Right lobe of liver (tissue), 6 donors: Measurements from ENCODE around the gene NFATC1. TPM values are rescaled to one million over a fixed set of nuclear protein-coding genes. Genes with fewer than 3 reads are reported as not detected.

ENCODE experiments used
- ATAC-seq, 4 donors: fragments of 200-7000 bp; cut with Tn5 transposase; one replicate each; pipeline ENCODE4 v1.9.1; 2020; ENCODE audit warnings: mild to moderate bottlenecking in 4 of 4, moderate library complexity in 4 of 4
- DNase-seq, 3 donors: peaks; one replicate each; pipeline ENCODE4 v3.0.0-alpha.2; 2020
- H3K27ac ChIP-seq, 3 donors: fragments of 200-600 bp; one replicate each; pipeline ENCODE4 v1.8.0; 2022
- H3K27me3 ChIP-seq, 2 donors: fragments of 200-600 bp; one replicate each; pipeline ENCODE4 v1.8.0; 2022
- H3K36me3 ChIP-seq, 4 donors: fragments of 200-600 bp; sonication (generic) in 1 of 4; one replicate each; pipeline versions ENCODE4 v1.5.1 to v1.8.0; 2017 to 2022; ENCODE audit warnings: control low read depth in 1 of 4
- H3K4me1 ChIP-seq, 4 donors: fragments of 200-600 bp; sonication (generic) in 1 of 4; one replicate each; pipeline versions ENCODE4 v1.5.1 to v1.8.0; 2017 to 2022; ENCODE audit warnings: control low read depth in 1 of 4
- H3K4me3 ChIP-seq, 3 donors: fragments of 200-600 bp; one replicate each; pipeline ENCODE4 v1.8.0; 2022
- H3K9me3 ChIP-seq, 4 donors: fragments of 200-600 bp; sonication (generic) in 1 of 4; one replicate each; pipeline versions ENCODE4 v1.5.1 to v1.8.0; 2017 to 2022; ENCODE audit warnings: control low read depth in 1 of 4
- CTCF ChIP-seq, 4 donors: fragments of 200-600 bp in 3 of 4; fragments of 450-650 bp in 1 of 4; IDR thresholded peaks; one replicate each; pipeline versions ENCODE4 v1.5.1 to v1.8.0; 2016 to 2022; ENCODE audit warnings: antibody characterized with exemption in 4 of 4, mild to moderate bottlenecking in 2 of 4
- POLR2A ChIP-seq: fragments of 450-650 bp; IDR thresholded peaks from one replicate; pipeline ENCODE4 v1.6.1; 2017; ENCODE audit warnings: antibody characterized with exemption, mild to moderate bottlenecking
- WGBS: methylation state at CpG from one replicate; pipeline ENCODE4 v1.1.6; 2018; ENCODE audit warnings: low coverage, low lambda C conversion rate; ENCODE audit not compliant: insufficient coverage; ENCODE audit errors: missing lambda C conversion rate; 5-methylcytosine and 5-hydroxymethylcytosine counted together
- intact Hi-C, 2 donors: fragments of 100-400 bp; cut with DNase I; formaldehyde crosslinking; loops; one replicate each; pipeline versions ENCODE4 v1.11.2 to v1.14.1; 2022
- total RNA-seq, 6 experiments: library from RNA; depleted of rRNA in 2 of 6; stranded (reverse); fragments of >200 nt in 2 of 6; fragmentation: NEBNext Ultra II Directional in 3 of 6; extraction: Animal tissue kit (Norgen Biotek cat#: 25700) in 3 of 6; gene quantifications; one replicate each; pipeline versions ENCODE4 v1.1.0 to v1.2.4, GENCODE V29; 2016 to 2023
- donor health status: DM: no; HTN: yes; CAD: no.
- donor health status: DM: no; HTN: no; CAD: no.
- donor health status: DM: no; HTN: no; CAD: no.
- donor health status: DM: no; HTN: yes; CAD: no.
- donor health status: DM: no; HTN: yes; CAD: no.

Gene NFATC1
- total RNA-seq, 6 experiments from 2014 or later, result 1.00 to 4.3 (median 2.9) TPM

GRCh38 chr18:79472176-79472575 is 76.4 kb downstream of the NFATC1 start:
- 93% methylated on average over 2 of the region's 10 CpGs for WGBS
- DNase-seq (no peak), ATAC-seq (no peak)
- no peaks in the 10 kb centered on the region for H3K4me1 ChIP-seq
- no peaks in the 10 kb centered on the region for H3K9me3 ChIP-seq
- H3K27me3 ChIP-seq, result no peaks in the 10 kb centered on the region
- H3K27ac ChIP-seq, result no peak overlapping the region
- no peaks in the 10 kb centered on the region for H3K36me3 ChIP-seq
- no peak overlapping the region for H3K4me3 ChIP-seq
- no peak for TF ChIP-seq POLR2A
- TF ChIP-seq CTCF (IDR thresholded peaks at IDR 0.05), result no peak
- intact Hi-C loops, result no loop called here

- Histone ChIP-seq H3K4me3 (no peak overlapping the region), H3K27me3 (no peaks in the 10 kb centered on the region), H3K27ac (no peak overlapping the region), H3K4me1 (no peaks in the 10 kb centered on the region), H3K9me3 (no peaks in the 10 kb centered on the region), H3K36me3 (no peaks in the 10 kb centered on the region)
- no peak for TF ChIP-seq POLR2A
- TF ChIP-seq CTCF (IDR thresholded peaks at IDR 0.05), result no peak
- ATAC-seq (no peak), DNase-seq (no peak)
- WGBS, result 100% methylated on average over 7 of the region's 13 CpGs
- intact Hi-C loops, result no loop called here
Observed at GRCh38 chr18:79472946-79473345, 77.2 kb downstream of the NFATC1 start.

DNA sequence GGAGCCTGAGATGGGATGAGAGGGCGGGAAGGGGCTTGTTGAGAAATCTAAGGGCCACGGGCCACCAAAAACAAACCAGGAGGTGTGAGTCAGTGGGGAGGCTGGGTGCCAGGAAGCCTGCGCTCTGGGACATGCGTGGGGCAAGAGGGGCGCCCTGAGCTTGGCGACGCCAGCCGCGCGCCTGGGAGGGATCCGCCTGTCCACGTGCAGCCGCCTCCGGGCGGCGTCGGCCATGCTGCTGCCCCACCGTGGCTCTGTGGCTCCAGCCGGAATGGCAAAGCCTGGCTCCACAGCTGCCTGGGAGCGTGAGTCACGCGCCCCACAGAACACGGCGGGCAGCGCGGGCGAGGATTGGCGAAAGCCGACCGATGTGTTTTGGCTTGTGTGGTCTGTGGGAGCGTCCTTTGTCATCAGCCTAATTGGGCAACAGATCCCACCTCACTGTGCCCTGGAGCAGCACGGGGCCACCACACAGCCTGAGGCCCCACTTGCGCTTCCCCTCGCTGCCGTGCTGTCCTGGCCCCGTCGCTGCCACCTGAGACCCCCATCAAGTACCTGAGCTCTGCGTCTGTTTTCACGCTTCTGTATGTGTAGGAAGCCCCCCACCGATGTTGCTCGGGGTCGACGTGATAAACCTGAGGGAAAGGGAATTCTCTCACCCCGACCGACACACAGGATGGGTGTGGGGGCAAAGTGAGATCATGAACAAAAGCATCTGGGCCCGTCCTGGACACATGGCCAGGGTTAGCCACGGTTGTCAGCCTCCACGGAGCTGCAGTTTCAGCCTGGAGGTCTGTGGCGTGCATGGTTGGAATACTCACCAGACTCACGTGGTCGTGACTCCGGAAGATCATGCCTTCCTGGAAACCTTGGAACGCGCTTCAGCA is 80.5 kb downstream of the NFATC1 start:
- peak in 2 of 3 donors; percentile 10 to 35 for DNase-seq
- no peak for TF ChIP-seq POLR2A
- TF ChIP-seq CTCF (IDR thresholded peaks at IDR 0.05), result no peak
- no peaks in the 10 kb centered on the region for H3K9me3 ChIP-seq

DNA sequence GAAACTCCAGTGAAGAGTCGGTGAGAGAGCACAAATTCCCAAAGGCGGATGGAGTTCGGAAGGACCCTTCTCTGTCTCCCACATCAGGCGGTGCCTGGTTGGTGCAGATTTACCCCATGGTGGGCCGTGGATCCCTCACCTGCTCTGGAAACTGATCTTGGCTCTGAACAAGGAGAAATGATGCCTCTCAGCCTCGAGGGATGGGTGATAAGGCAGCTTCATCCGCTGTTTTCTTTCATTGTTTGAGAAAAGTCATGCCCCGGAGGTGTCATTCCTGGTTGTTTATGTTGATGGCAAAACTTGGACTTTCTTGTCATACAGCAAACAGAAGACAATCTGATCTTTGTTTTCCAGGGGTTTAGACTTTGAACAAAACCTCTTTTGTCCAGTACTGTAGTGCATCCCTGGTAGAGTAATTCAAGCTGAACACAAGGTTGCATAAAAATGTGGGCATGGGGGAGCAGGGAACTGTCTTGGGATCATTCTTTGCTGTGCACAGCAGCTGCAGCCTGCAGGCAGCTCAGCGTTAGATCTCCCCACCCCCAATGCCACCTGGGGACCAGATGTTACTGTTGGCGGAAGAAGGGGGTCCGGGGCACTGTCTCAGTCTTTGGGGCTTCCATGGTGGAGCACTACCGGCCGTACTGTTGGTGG is 81.3 kb downstream of the NFATC1 start:
- intact Hi-C loops, result no loop called here
- 79% methylated on average over 2 of the region's 13 CpGs for WGBS
- peak in 1 of 3 donors; percentile 3 for DNase-seq
- H3K27me3 ChIP-seq, result no peaks in the 10 kb centered on the region
- no peaks in the 10 kb centered on the region for H3K36me3 ChIP-seq
- no peak for ATAC-seq
- H3K4me3 ChIP-seq, result no peak overlapping the region
- H3K27ac ChIP-seq, result no peak overlapping the region
- TF ChIP-seq POLR2A (no peak), CTCF (IDR thresholded peaks at IDR 0.05) (no peak)
- no peaks in the 10 kb centered on the region for H3K9me3 ChIP-seq
- no peaks in the 10 kb centered on the region for H3K4me1 ChIP-seq

More for the DNA sequence above, 80.5 kb downstream of the NFATC1 start:
- H3K27me3 ChIP-seq, result no peaks in the 10 kb centered on the region
- no peak overlapping the region for H3K4me3 ChIP-seq
- H3K27ac ChIP-seq, result no peak overlapping the region
- no peaks in the 10 kb centered on the region for H3K4me1 ChIP-seq
- no peak for ATAC-seq
- intact Hi-C loops, result no loop called here
- no peaks in the 10 kb centered on the region for H3K36me3 ChIP-seq
- 69% methylated on average over 11 of the region's 54 CpGs for WGBS
